NCI-H2196 treated with DMSO at 0.1 percent for 48 hours (cell line): ENCODE data around the gene ARHGAP4.

Experiments
- DNase-seq: peaks from one replicate; lab custom pipeline; 2025; ENCODE audit not compliant: unreplicated experiment; lab: John Stamatoyannopoulos, UW

ARHGAP4 gene

DNA sequence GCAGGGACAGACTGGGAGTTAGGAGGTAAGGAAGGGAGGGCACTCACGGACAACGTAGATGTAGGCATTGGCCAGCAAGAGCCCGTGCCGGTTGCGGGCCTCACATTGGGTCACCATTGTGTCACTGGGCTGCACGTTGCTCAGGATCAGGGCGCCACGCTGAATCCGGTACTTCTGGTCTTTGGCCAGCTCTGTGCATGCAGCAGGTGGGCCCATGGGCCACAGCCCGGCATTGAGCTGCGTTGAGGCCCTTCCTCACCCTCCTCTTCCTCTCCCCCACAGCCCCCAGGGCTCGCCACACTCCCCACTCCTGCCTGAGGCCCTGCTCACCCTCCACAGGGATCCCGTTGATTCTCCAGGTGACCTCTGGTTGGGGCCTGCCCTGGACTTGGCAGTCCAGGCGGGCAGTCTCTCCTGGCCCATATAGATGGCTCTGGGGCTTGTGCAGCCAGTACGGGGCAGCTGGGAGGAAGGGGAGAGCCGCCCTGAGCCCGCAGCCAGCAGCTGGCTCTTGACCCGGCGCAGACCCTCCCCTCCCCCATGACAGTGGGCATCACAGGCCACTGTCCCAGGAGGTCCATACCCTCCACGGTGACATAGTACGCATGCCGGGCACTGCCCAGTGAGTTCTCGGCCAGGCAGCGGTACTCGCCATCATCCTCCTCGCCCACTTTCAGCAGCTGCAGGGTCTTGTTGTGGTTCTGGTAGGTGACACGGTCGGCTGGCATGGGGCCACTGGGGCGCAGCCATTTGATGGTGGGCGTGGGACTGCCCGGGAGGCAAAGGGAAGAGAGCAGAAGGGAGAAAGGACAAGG is 56.4 kb downstream of the ARHGAP4 start:
- DNase-seq, result no peak

DNA sequence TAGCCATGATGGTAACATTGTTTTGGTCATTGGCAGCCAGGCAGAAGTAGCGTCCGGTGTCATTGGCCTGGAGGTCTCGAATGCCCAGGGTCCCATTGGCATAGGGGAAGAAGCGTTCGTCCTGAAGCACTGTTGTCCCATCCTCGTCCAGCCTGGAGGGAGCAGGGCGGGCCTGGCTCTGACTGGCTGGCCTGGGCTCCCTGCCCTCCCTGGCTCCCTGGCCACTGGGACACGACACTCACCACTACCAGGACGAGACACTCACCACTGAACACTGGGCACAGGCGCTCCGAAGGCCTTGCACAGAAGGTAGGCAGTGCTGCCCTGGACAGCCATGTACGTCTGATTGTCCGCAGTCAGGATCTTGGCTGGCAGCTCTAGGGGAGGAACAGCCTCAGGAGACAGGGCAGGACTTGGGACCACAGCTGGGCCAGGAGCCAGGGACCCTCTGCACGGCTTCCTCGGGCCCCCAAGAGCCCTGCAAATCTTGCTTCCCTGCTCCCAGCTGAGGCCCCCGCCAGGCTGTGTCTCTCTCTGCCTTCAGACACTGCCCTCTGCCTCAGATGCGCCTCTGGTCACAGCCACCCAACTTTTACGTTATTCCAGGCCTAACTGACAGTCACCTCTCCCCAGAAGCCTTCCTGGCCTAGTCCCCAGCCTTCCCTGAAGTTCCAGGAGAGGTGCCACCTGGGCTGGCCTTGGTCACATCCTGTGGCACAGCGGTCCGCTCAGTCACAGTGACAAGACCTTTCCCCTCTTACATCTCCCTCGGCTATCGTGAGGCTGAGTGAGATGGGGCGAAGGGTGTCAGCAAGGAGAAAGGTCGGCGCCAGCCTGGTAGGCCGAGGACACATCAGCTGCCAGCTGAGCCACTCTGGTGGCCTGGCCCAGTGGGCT is 57.2 kb downstream of the ARHGAP4 start:
- DNase-seq, result no peak

DNA sequence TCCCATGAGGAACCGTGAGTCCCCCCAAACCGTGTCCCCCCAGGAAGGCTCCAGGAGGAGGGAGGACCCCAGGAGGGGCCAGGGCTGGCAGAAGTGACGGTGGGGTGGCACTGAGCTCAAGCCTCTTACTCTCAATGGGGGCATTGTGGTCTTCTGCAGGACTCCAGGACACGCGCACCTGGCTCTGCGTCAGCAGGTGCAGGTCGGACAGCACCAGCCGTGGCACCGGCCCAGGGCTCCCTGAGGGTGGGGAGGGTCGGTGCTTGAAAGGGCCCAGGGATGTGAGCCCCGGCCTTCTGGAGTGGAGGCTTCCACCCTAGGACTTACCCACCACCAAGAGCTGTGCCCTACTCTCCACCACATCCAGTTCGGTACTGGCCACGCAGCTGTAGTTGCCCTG is 58.4 kb downstream of the ARHGAP4 start:
- no peak for DNase-seq

DNA sequence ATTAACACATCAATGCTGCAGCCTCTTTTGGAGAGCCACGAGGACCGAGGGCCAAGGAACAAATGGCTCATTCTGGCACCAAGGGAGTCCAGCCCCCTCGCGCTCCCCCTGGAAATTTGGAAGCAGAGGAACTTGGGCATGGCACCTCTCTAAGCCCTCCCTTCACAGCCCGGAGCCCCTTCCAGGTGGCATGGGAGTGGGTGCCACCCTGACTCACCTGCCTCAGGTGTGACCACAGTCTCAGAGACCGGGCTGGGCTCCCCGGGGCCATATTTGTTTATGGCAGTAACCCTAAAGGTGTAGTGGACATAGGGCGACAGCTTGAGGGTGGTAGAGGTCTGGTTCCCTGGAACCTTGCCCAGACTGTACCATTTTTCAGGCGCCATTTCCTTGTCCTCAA is 58.9 kb downstream of the ARHGAP4 start:
- no peak for DNase-seq

DNA sequence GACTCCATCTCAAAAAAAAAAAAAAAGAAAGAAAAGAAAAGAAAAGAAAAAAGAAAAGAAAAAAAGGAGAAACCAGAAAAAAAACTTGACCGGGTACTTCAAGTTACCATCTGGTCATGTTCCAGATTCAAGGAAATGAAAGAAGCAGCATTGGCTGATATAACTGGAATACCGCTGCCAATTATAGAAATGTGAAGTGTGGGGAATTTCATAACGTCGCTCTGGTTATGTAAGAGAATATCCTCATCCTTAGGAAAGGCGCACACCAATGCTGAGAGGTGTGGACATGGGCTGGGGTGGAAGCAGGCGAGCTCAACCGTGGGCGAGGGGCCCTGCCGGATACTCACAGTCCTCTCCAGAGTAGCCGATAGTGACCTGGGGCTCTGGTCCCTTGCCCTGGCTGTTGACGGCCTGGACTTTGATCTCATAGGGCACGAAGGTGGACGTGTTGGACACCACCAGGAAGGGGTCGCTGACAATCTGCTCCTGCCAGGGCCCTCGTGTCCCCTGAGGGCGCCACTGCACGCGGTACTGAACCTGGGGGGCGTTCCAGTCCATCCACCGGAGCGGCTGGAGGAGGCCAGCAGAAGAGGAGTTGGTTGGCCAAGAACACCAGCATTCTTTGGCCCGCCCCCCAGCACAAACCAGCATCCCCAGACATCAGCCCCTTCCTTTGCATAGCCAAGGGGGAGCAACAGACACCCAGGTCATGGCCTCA is 59.6 kb downstream of the ARHGAP4 start:
- DNase-seq, result no peak

DNA sequence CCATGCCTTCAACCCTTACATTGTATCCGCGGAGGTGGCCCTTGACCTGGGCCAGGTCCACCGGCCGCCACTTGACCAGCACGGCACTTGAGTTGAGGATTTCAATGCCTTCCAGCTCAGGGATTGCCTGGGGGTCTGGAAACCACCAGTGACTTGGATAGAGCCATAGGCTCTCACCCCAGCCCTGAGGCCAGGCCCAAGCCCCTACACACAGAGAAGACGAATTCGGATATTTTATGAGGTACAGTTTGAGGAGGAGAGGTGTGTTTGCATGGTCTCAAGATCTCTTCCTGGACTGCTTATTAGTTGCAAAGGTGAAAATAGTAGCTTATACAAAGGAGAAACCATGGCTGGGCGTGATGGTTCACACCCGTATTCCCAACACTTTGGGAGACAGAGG is 60.4 kb downstream of the ARHGAP4 start:
- DNase-seq, result no peak

DNA sequence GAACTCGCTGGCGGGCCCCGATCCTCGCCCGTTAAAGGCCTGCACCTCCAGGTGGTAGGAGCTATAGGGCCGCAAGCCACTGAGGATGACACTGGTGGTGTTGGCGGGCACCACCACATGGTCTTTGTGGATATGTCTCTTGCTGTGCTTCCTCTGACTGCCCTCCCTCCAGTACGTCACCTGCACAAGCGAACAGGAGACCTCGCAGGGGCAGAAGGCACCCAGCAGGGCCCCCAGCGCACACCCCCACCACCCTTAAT is 60.8 kb downstream of the ARHGAP4 start:
- DNase-seq, result no peak

DNA sequence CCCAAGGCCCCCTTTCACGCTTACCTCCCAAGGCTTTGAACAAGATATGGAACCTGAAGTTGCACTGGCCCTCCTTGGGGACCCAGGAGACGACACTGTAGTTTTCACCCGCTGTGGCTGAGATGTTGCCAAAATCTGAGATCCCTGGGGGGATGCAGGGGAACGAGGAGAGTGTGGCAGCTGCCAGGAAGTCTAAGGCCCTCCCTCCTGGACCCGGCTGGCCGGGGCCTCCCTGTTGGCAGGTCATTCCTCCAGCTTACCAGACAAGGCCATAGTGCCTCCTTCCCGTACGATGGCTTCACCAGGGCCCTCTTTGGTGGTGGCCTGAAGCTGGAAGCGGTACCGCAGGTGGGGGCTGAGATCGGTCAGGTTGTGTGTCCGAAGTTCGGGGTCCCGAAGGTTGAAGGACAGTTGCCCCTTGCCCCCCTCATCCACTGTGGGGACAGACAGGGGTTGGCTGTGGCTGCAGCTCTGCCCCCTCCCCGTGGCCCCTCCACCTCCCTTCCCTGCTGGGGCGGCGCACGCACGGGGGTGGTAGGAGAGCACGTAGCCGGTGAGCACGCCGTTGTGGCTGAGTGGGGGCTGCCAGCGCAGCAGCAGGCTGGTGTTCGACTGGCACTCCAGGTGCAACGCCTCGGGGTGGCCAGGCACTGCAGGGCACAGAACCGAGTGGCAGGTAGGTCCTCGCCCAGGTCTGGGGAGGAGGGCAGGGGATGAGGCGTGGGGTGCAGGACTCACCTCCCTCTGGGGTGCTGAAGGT is 61.3 kb downstream of the ARHGAP4 start:
- no peak for DNase-seq

DNA sequence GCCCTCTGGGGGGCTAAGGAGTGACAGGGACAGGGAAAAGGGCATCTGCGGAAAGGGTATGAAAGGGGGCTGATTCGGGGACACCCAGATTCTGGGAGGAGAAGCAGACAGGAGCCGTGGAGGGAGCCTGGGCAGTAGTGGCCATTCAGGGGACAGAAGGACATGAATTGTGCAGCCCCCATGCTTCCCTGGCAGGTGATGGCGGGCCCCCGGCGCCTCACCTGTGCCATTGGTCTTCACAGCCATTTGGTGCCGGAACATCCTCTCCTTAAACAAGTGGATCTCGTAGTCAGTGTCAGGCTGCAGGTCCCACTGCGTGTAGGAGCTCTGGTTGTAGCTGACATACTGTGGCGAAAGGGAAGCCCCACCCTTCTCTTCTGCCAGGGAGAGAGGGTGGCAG is 62.0 kb downstream of the ARHGAP4 start:
- no peak for DNase-seq

DNA sequence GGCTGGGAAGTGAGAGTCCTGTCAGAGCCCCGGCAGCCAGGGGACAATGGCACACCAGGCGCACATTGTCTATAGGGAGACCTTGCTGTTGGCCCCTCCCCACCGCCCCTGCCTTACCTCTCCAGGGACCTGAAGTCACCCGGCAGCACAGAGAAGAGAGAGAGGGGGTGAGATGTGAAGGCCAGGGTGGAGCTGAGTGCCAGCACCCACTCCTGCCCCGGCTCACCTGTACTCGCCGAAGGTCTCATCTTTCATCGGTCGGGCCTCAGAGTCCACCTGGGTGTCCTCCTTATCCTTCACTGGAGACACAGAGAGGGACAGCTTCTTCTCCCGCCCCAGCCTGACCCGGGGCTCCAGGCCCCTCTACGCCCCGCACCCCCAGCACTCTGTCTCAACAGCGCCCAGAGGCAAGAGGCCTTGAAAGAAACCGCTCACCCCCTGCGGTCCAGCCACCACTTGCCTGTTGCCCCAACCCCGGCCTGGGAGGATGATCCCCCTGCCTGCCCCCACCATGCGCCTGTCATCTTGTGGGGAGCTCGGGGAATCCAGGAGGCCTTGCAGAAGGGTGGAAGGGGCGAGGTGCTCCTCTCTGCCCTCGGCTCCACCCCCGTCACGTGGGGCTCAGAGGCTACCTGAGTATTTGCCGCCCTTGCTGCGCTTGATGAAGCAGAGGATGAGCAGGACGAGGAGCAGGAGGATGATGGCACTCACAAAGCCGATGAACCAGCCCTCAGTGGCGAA is 62.6 kb downstream of the ARHGAP4 start:
- no peak for DNase-seq

DNA sequence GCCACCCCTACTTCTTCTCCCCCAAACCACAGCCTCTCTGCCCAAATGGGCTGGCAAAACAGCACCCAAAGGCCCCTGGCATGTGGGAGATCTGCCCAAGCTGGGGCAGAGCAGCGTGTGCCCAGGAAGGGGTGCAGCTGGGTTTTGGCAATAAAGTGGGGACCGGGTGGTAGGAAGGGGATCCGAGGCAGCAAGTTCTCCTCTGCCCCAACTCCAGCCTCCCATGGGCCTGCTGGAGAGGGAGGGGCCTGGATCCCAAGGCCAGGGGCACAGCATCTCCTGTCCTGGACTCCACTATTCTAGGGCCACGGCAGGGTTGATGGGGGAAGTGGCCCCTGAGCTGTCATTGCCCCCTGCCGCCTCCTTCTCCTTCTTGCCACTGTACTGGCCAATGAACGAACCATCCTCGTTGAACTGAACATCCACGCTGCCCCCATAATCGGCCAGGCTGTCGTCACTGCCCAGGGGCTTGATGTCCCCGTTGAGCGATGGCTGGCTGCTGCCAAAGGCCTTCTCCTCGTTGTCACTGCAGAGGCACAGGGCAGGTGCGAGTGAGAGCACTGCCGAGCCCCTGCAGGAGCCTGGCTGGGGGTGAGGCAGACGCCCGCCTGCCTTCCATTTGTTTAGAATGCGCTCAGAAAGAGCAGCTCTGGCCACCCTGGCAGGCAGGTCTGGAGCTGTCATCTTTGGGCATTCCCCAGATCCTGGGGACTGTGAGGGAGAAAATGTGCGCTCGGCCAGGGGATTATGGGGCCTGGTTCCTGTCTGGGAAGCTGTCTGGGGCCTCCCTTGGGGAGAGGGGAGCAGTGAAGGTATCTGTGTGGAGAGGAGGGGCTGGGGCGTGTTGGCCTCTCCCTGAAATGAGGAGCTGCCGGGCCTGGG is 63.5 kb downstream of the ARHGAP4 start:
- no peak for DNase-seq

DNA sequence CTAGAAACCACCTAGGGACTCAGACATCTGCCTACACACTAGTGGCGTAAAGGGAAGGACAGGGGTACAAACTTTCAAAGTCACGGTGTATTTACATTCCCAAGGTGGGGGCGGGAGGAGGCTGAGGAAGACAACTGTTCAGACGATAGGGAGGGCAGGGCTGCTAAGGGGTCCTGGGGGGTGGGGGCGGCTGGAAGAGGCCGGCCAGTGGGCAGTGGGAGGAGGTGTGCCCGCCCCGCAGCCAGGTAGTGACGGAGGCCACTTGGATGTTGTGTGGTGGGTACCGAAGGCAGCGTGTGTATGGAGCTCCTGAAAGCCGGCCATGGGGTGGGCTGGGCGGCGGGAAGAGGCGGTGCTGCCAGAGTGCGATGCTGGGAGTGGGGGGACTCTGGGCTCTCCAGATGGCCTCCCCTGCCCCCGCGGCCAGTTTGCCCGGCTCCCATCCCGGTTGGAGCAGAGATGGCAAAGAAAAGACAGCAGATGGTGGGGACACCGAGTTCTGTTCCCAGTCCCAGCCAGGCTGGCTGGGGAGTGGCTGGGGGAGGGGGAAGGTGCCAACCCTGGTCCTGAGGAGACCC is 64.2 kb downstream of the ARHGAP4 start:
- DNase-seq, result no peak

DNA sequence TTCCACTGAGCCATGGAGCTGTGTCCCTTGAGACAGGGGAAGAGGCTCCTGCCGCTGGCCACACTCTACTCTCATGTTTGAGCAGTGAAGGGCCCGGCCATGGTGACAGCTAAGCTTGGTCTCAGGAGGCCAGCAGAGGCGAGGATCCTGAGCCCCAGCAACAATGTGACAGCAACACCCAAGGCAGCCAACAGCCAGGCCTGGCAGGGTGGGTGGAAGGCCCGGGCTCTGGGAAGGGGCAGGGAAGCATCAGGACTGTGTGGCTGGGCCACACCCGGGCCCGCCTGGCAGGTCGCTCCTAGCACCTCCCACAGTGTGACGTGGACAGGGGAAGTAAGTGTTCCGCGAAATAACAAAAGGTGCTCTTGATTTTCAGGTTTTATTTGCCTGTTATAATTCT is 64.9 kb downstream of the ARHGAP4 start:
- no peak for DNase-seq
